ENCODE results near the gene ARHGEF16.

ARHGEF16 gene

DNA sequence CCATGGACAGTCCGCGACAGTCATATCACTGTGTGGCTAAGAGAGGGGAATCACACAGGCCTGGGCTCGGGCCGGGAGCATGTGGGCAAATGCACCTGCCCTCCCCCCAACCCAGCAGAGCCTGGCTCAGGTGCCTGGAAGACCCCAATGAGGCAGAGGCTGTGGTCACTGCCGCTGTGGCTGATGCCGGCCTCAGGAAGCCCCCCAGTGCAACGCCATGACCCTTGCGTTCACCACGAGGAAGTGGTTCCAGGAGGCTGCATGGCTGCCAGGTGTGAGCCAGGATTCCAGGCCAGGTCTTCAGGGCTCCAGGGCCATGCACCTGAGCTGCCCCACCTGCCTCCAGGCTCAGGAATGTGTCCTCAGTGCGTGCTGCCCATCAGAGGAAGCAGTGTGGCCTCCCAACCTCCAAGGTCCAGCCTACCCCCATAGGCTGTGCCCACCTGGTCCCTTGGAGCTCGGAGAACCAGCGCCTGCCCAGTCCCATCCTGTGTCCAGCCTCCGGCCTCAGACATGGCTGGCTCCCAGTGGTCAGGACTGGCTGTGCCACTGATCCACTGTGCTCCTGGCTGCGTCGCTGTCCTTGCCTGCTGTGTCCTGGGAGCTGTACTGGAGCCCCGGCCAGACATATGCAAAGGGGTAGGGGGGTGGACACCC, 8.0 kb downstream of the ARHGEF16 start:
- TF ChIP-seq, protein P1, sequence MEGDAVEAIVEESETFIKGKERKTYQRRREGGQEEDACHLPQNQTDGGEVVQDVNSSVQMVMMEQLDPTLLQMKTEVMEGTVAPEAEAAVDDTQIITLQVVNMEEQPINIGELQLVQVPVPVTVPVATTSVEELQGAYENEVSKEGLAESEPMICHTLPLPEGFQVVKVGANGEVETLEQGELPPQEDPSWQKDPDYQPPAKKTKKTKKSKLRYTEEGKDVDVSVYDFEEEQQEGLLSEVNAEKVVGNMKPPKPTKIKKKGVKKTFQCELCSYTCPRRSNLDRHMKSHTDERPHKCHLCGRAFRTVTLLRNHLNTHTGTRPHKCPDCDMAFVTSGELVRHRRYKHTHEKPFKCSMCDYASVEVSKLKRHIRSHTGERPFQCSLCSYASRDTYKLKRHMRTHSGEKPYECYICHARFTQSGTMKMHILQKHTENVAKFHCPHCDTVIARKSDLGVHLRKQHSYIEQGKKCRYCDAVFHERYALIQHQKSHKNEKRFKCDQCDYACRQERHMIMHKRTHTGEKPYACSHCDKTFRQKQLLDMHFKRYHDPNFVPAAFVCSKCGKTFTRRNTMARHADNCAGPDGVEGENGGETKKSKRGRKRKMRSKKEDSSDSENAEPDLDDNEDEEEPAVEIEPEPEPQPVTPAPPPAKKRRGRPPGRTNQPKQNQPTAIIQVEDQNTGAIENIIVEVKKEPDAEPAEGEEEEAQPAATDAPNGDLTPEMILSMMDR (IDR thresholded peaks at IDR 0.05) = no peak
- no peaks in the 10 kb centered on the region for H3K79me2 ChIP-seq
- H2AFZ ChIP-seq = no peak overlapping the region
- no peak overlapping the region for H3K9ac ChIP-seq
- no peaks in the 10 kb centered on the region for H3K9me3 ChIP-seq (ENCODE audit: control insufficient read depth, low read length)
- H3K27ac ChIP-seq = no peak overlapping the region
- H3K4me3 ChIP-seq (ENCODE audit: low read depth, low read length) = no peak overlapping the region
- H3K27me3 ChIP-seq (ENCODE audit: control insufficient read depth, insufficient read depth, low read length) = no peaks in the 10 kb centered on the region
- H3K4me2 ChIP-seq (ENCODE audit: low read length) = no peak overlapping the region
- H3K36me3 ChIP-seq (ENCODE audit: control insufficient read depth, insufficient read depth, low read length) = no peaks in the 10 kb centered on the region
- no peaks in the 10 kb centered on the region for H3K4me1 ChIP-seq

DNA sequence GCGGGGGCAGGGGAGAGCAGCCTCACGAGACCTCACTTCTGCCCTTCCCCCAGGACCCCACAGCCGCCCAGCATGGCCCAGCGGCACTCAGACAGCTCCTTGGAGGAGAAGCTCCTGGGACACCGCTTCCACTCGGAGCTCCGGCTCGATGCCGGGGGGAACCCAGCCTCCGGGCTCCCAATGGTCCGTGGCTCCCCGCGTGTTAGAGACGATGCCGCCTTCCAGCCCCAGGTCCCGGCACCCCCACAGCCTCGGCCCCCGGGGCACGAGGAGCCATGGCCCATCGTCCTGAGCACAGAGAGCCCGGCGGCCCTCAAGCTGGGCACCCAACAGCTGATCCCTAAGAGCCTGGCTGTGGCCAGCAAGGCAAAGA, 8.5 kb downstream of the ARHGEF16 start:
- TF ChIP-seq, protein P1 (IDR thresholded peaks at IDR 0.05) = no peak
- H3K9ac ChIP-seq = no peak overlapping the region
- H3K27ac ChIP-seq = no peak overlapping the region
- H3K4me3 ChIP-seq (ENCODE audit: low read depth, low read length) = no peak overlapping the region
- H3K36me3 ChIP-seq (ENCODE audit: control insufficient read depth, insufficient read depth, low read length) = no peaks in the 10 kb centered on the region
- no peak overlapping the region for H3K4me2 ChIP-seq (ENCODE audit: low read length)
- H3K4me1 ChIP-seq = no peaks in the 10 kb centered on the region
- no peaks in the 10 kb centered on the region for H3K27me3 ChIP-seq (ENCODE audit: control insufficient read depth, insufficient read depth, low read length)
- H2AFZ ChIP-seq = no peak overlapping the region
- no peaks in the 10 kb centered on the region for H3K9me3 ChIP-seq (ENCODE audit: control insufficient read depth, low read length)
- H3K79me2 ChIP-seq = no peaks in the 10 kb centered on the region

DNA sequence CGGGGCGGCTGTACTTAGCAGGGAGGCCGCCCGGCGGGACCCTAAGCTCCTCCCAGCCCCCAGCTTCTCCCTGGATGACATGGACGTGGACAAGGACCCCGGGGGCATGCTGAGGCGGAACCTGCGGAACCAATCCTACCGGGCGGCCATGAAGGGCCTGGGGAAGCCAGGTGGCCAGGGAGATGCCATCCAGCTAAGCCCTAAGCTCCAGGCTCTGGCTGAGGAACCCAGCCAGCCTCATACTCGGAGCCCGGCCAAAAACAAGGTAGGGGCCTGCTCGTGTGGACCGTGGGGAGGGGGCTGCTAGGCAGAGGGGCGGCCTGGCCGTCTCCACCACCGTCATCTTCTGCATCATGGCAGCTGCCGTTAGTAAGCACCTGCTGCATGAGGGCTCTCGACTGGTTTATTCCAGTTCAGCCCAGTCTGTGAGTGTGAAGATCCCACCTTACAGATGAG, 9.0 kb downstream of the ARHGEF16 start:
- Histone ChIP-seq H3K27me3 (ENCODE audit: control insufficient read depth, insufficient read depth, low read length) (no peaks in the 10 kb centered on the region), H3K4me3 (ENCODE audit: low read depth, low read length) (no peak overlapping the region), H3K9me3 (ENCODE audit: control insufficient read depth, low read length) (no peaks in the 10 kb centered on the region)

DNA sequence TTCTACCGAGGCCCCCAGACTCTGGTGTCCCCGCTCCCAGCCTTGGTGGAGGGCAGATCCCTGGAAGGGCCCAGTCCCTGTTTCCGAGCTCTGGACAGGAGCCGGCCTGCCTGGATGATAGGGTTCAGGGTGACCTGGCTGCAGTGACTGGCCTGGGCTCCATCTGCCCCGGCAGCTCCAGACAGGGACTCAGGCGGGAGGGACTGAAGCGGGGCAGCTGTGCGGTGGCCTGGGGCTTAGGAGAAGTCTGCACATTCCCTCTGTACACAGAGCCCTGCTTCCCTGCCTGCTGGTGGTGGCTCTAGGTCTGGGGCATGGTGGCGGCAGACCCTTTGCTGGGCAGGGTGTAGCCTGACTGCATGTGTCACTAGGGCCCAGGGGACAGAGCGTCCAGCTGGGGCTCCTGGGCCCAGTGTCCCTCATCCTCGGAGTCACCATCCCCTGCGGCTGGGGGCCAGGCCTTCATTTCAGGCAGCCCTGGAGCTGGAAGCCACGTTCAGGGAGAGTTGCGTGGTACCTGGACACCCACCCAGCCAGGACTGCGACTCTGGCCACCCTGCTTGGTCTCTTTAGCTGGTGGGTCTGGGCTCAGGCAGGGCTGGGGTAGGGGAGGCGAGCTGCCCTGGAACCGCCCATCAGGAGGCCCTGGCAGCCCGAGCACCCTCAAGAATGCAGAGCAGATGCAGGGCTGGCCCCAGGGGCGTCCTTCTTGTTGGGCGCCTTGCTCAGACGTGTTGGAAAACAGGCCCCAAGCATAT, 9.6 kb downstream of the ARHGEF16 start:
- no peak overlapping the region for H3K27ac ChIP-seq
- no peaks in the 10 kb centered on the region for H3K36me3 ChIP-seq (ENCODE audit: control insufficient read depth, insufficient read depth, low read length)
- H2AFZ ChIP-seq = no peak overlapping the region
- H3K27me3 ChIP-seq (ENCODE audit: control insufficient read depth, insufficient read depth, low read length) = no peaks in the 10 kb centered on the region
- no peak overlapping the region for H3K9ac ChIP-seq
- TF ChIP-seq, protein P1 (IDR thresholded peaks at IDR 0.05) = no peak
- no peak overlapping the region for H3K4me2 ChIP-seq (ENCODE audit: low read length)
- H3K9me3 ChIP-seq (ENCODE audit: control insufficient read depth, low read length) = no peaks in the 10 kb centered on the region
- no peak overlapping the region for H3K4me3 ChIP-seq (ENCODE audit: low read depth, low read length)
- no peaks in the 10 kb centered on the region for H3K4me1 ChIP-seq
- no peaks in the 10 kb centered on the region for H3K79me2 ChIP-seq

More for the DNA sequence above, 9.0 kb downstream of the ARHGEF16 start:
- no peak overlapping the region for H2AFZ ChIP-seq
- no peak overlapping the region for H3K9ac ChIP-seq
- H3K4me1 ChIP-seq = no peaks in the 10 kb centered on the region
- H3K27ac ChIP-seq = no peak overlapping the region
- no peak overlapping the region for H3K4me2 ChIP-seq (ENCODE audit: low read length)
- H3K79me2 ChIP-seq = no peaks in the 10 kb centered on the region
- H3K36me3 ChIP-seq (ENCODE audit: control insufficient read depth, insufficient read depth, low read length) = no peaks in the 10 kb centered on the region
- TF ChIP-seq, protein P1 (IDR thresholded peaks at IDR 0.05) = no peak
